Neural cell (in vitro differentiated cells): ENCODE results near the gene ADGB. TPM values are rescaled to one million over a fixed set of nuclear protein-coding genes. Genes with fewer than 3 reads are reported as not detected.

ENCODE experiments used
- H2AFZ ChIP-seq: fragments of 200-600, 300-800 bp; sonication (generic), shearing (Covaris generic); 2 replicates; pipeline ENCODE4 v1.6.0; 2014; ENCODE audit warnings: low read depth, mild to moderate bottlenecking, antibody characterized with exemption, low read length, moderate library complexity
- H3F3A ChIP-seq: fragments of 200-600 bp; shearing (Covaris generic); 2 replicates; pipeline ENCODE4 v1.6.1; 2016; ENCODE audit warnings: mild to moderate bottlenecking, moderate library complexity, mixed read lengths, antibody characterized with exemption, low read length; ENCODE audit not compliant: insufficient read depth, poor library complexity, severe bottlenecking
- H3K27ac ChIP-seq: fragments of 200-600, 300-800 bp; sonication (generic), shearing (Covaris generic); 2 replicates; pipeline ENCODE4 v1.5.1; 2014; ENCODE audit warnings: mild to moderate bottlenecking, low read length, moderate library complexity
- H3K27me3 ChIP-seq: fragments of 300-800, 200-600 bp; sonication (generic), shearing (Covaris generic); 2 replicates; pipeline ENCODE4 v1.6.0; 2014; ENCODE audit warnings: mild to moderate bottlenecking, low read depth, low read length, moderate library complexity; ENCODE audit not compliant: insufficient read depth
- H3K36me3 ChIP-seq: fragments of 300-800, 200-600 bp; sonication (generic), shearing (Covaris generic); 2 replicates; pipeline ENCODE4 v1.5.1; 2014; ENCODE audit warnings: mild to moderate bottlenecking, antibody characterized with exemption, low read length, moderate library complexity; ENCODE audit not compliant: insufficient read depth
- H3K4me2 ChIP-seq: fragments of 300-800, 200-600 bp; sonication (generic), shearing (Covaris generic); 2 replicates; pipeline ENCODE4 v1.6.0; 2014; ENCODE audit warnings: mild to moderate bottlenecking, low read length
- H3K4me3 ChIP-seq: fragments of 300-800, 200-600 bp; sonication (generic), shearing (Covaris generic); 2 replicates; pipeline ENCODE4 v1.5.1; 2014; ENCODE audit warnings: mild to moderate bottlenecking, low read length, moderate library complexity
- H3K79me2 ChIP-seq: fragments of 200-600 bp; shearing (Covaris generic); replicated peaks from 2 replicates; pipeline ENCODE4 v1.6.0; 2014; ENCODE audit warnings: mild to moderate bottlenecking, low read length, moderate library complexity; ENCODE audit not compliant: insufficient read depth
- H3K9ac ChIP-seq: fragments of 300-800, 200-600 bp; sonication (generic), shearing (Covaris generic); 2 replicates; pipeline ENCODE4 v1.6.1; 2016; ENCODE audit warnings: mild to moderate bottlenecking, low read length, mixed read lengths
- H3K9me2 ChIP-seq: fragments of 200-600 bp; shearing (Covaris generic); 2 replicates; pipeline ENCODE4 v1.6.1; 2016; ENCODE audit warnings: mild to moderate bottlenecking, low read length, mixed read lengths; ENCODE audit not compliant: insufficient read depth
- H3K9me3 ChIP-seq: fragments of 200-600, 300-800 bp; sonication (generic), shearing (Covaris generic); 2 replicates; pipeline ENCODE4 v1.6.1; 2016; ENCODE audit warnings: mild to moderate bottlenecking, mixed run types, low read length, moderate library complexity, mixed read lengths
- H4K20me1 ChIP-seq: fragments of 200-600 bp; shearing (Covaris generic); 2 replicates; pipeline ENCODE4 v1.6.1; 2016; ENCODE audit warnings: mild to moderate bottlenecking, mixed run types; ENCODE audit not compliant: insufficient read depth
- EP300 ChIP-seq: fragments of 450-650 bp; conservative IDR thresholded peaks from 2 replicates; pipeline ENCODE4 v1.6.1; 2014; ENCODE audit warnings: antibody characterized with exemption, mild to moderate bottlenecking, moderate library complexity; ENCODE audit not compliant: poor library complexity, severe bottlenecking
- EZH2 ChIP-seq: fragments of 200-600, 300-800 bp; shearing (Covaris generic), sonication (generic); IDR thresholded peaks from 2 replicates; pipeline ENCODE4 v1.6.1; 2014; ENCODE audit warnings: antibody characterized with exemption, low read length, borderline replicate concordance, mild to moderate bottlenecking; ENCODE audit not compliant: insufficient read depth, poor library complexity, severe bottlenecking
- MXI1 ChIP-seq: fragments of 450-650 bp; conservative IDR thresholded peaks from 2 replicates; pipeline ENCODE4 v1.6.1; 2014; ENCODE audit warnings: antibody characterized with exemption, mild to moderate bottlenecking; ENCODE audit not compliant: poor library complexity, severe bottlenecking
- POLR2AphosphoS5 ChIP-seq: IDR thresholded peaks from 2 replicates; pipeline ENCODE4 v1.6.1; 2012
- RAD21 ChIP-seq: fragments of 450-650 bp; conservative IDR thresholded peaks from 2 replicates; pipeline ENCODE4 v1.6.1; 2014; ENCODE audit warnings: antibody characterized with exemption, mild to moderate bottlenecking, moderate library complexity
- REST ChIP-seq: IDR thresholded peaks from 2 replicates; pipeline ENCODE4 v1.6.1; 2012; ENCODE audit warnings: borderline replicate concordance
- SMC3 ChIP-seq: fragments of 450-650 bp; conservative IDR thresholded peaks from 2 replicates; pipeline ENCODE4 v1.6.1; 2014; ENCODE audit warnings: antibody characterized with exemption, mild to moderate bottlenecking, moderate library complexity; ENCODE audit not compliant: poor library complexity
- TAF1 ChIP-seq: IDR thresholded peaks from 2 replicates; pipeline ENCODE4 v1.6.1; 2012; ENCODE audit warnings: low read depth
- polyA plus RNA-seq: library from polyadenylated mRNA; depleted of rRNA; stranded (reverse); fragments of >200 nt; gene quantifications from 2 replicates; pipeline ENCODE4 v1.2.3, GENCODE V29; 2014
- TF ChIP-seq, protein P1 (sequence below): fragments of 450-650 bp; IDR thresholded peaks from 2 replicates; pipeline ENCODE4 v1.5.1; 2014; ENCODE audit warnings: antibody characterized with exemption, mild to moderate bottlenecking, moderate library complexity; ENCODE audit not compliant: poor library complexity, severe bottlenecking

Gene ADGB
- polyA plus RNA-seq, 1 donor from 2014 or later, result not detected

DNA sequence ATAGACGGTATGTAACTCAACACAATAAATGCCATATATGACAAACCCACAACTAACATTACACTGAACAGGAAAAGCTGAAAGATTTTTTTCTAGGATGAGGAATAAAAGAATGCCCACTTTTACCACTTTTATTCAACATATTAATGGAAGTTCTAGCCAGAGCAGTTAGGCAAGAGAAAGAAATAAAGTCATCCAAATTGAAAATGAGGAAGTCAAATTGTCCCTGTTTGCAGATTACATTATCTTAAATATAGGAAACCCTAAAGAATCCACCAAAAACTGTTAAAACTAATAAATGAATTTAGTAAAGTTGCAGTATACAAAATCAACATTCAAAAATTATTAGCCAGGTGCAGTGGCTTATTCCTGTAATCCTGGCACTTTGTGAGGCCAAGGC, 24.6 kb upstream of the ADGB start:
- Histone ChIP-seq H3K9me3 (no peaks in the 10 kb centered on the region), H3K36me3 (no peaks in the 10 kb centered on the region), H3K27me3 (no peaks in the 10 kb centered on the region), H3F3A (no peaks in the 10 kb centered on the region), H3K4me2 (no peak overlapping the region), H3K9me2 (no peaks in the 10 kb centered on the region), H3K9ac (no peak overlapping the region), H4K20me1 (no peaks in the 10 kb centered on the region), H3K27ac (no peak overlapping the region), H2AFZ (no peak overlapping the region), H3K4me3 (no peak overlapping the region), H3K79me2 (no peaks in the 10 kb centered on the region)
- no peak for TF ChIP-seq MXI1
- TF ChIP-seq RAD21, result no peak
- TF ChIP-seq TAF1, result no peak

- TF ChIP-seq SMC3 (no peak), EP300 (no peak), MXI1 (no peak), POLR2AphosphoS5 (no peak), REST (no peak), TAF1 (no peak), RAD21 (no peak), EZH2 (no peak)
- TF ChIP-seq, protein P1, sequence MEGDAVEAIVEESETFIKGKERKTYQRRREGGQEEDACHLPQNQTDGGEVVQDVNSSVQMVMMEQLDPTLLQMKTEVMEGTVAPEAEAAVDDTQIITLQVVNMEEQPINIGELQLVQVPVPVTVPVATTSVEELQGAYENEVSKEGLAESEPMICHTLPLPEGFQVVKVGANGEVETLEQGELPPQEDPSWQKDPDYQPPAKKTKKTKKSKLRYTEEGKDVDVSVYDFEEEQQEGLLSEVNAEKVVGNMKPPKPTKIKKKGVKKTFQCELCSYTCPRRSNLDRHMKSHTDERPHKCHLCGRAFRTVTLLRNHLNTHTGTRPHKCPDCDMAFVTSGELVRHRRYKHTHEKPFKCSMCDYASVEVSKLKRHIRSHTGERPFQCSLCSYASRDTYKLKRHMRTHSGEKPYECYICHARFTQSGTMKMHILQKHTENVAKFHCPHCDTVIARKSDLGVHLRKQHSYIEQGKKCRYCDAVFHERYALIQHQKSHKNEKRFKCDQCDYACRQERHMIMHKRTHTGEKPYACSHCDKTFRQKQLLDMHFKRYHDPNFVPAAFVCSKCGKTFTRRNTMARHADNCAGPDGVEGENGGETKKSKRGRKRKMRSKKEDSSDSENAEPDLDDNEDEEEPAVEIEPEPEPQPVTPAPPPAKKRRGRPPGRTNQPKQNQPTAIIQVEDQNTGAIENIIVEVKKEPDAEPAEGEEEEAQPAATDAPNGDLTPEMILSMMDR, result no peak
- no peak overlapping the region for H3K9ac ChIP-seq
- no peaks in the 10 kb centered on the region for H3K27me3 ChIP-seq
- H3K79me2 ChIP-seq, result no peaks in the 10 kb centered on the region
- H4K20me1 ChIP-seq, result no peaks in the 10 kb centered on the region
- no peaks in the 10 kb centered on the region for H3K9me3 ChIP-seq
- no peak overlapping the region for H3K27ac ChIP-seq
- no peak overlapping the region for H2AFZ ChIP-seq
- H3K4me3 ChIP-seq, result no peak overlapping the region
- no peaks in the 10 kb centered on the region for H3K36me3 ChIP-seq
- no peaks in the 10 kb centered on the region for H3F3A ChIP-seq
- H3K9me2 ChIP-seq, result no peaks in the 10 kb centered on the region
- H3K4me2 ChIP-seq, result no peak overlapping the region
Measured at GRCh38 chr6:146578054-146578453, 20.7 kb upstream of the ADGB start.

DNA sequence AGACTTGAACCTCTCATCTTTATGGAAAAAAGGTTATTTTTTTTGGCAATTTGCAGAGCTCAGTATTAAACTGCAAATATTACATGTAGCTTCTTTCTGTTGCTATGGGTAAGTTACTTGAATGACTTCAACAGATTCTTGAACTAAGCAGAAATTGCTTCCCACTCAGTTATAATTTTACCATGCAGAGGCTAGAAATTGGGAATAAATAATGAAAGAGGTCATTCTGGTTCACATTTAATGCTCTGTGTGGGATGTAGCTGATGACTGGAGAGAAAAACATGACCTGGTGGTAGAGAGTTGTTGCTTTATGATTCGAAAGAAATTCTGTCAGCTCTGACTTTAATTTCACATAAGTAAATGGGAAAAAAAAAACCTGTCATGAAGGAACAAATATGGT, 16.8 kb upstream of the ADGB start:
- no peaks in the 10 kb centered on the region for H3K79me2 ChIP-seq
- H3K9ac ChIP-seq, result no peak overlapping the region
- H2AFZ ChIP-seq, result no peak overlapping the region
- H3K9me3 ChIP-seq, result no peaks in the 10 kb centered on the region
- no peak overlapping the region for H3K27ac ChIP-seq
- H3F3A ChIP-seq, result no peaks in the 10 kb centered on the region
- no peaks in the 10 kb centered on the region for H3K36me3 ChIP-seq
- H3K4me3 ChIP-seq, result no peak overlapping the region
- no peaks in the 10 kb centered on the region for H3K27me3 ChIP-seq
- H3K9me2 ChIP-seq, result no peaks in the 10 kb centered on the region
- TF ChIP-seq RAD21, result no peak
- TF ChIP-seq MXI1, result no peak
- no peak for TF ChIP-seq EZH2
- no peak for TF ChIP-seq EP300
- no peak for TF ChIP-seq REST
- no peaks in the 10 kb centered on the region for H4K20me1 ChIP-seq
- H3K4me2 ChIP-seq, result no peak overlapping the region
